ENCODE measurements around the gene FAM222A. TPM values are rescaled to one million over a fixed set of nuclear protein-coding genes. Genes with fewer than 3 reads are reported as not detected.

Gene FAM222A
- total RNA-seq, 2 donors from 2014 or later: 21.6 to 24.4 TPM

- no peak overlapping the region for H3K27ac Mint-ChIP-seq
Observed at GRCh38 chr12:109814600-109815150, 101.0 kb downstream of the FAM222A start.

GRCh38 chr12:109815225-109815624, 101.6 kb downstream of the FAM222A start:
- WGBS, 2 experiments (ENCODE audit: insufficient coverage in 1 of 2, insufficient read length in 1 of 2): 93 to 94% methylated on average over 4 of the region's 4 CpGs
- H3K9me3 Mint-ChIP-seq: no peaks in the 10 kb centered on the region
- H3K27ac ChIP-seq (ENCODE audit: low read depth, low read length): no peak overlapping the region
- peaks cover 8% of the 10 kb centered on the region for H3K36me3 Mint-ChIP-seq (ENCODE audit: low read depth)
- no peak overlapping the region for H3K27ac Mint-ChIP-seq
- no peak for DNase-seq
- peaks cover 4% of the 10 kb centered on the region for H3K36me3 ChIP-seq (ENCODE audit: control insufficient read depth, insufficient read depth, low read length)
- no peaks in the 10 kb centered on the region for H3K4me1 ChIP-seq (ENCODE audit: control insufficient read depth, insufficient read depth, low read length)
- no peak overlapping the region for H3K4me3 ChIP-seq (ENCODE audit: low read length)
- no peak for TF ChIP-seq CTCF (conservative IDR thresholded peaks at IDR 0.05)
- H3K27me3 ChIP-seq (ENCODE audit: control insufficient read depth, insufficient read depth, low read length, poor library complexity, severe bottlenecking): no peaks in the 10 kb centered on the region
- H3K4me1 Mint-ChIP-seq: no peaks in the 10 kb centered on the region
- no peak overlapping the region for H3K9ac ChIP-seq (ENCODE audit: extremely low read depth, low read length, poor library complexity, severe bottlenecking)
- H3K9me3 ChIP-seq (ENCODE audit: control insufficient read depth, low read length): no peaks in the 10 kb centered on the region
- no peak overlapping the region for H3K4me3 Mint-ChIP-seq
- no peaks in the 10 kb centered on the region for H3K27me3 Mint-ChIP-seq (ENCODE audit: insufficient read depth)

More at GRCh38 chr12:109814600-109815150, 101.0 kb downstream of the FAM222A start:
- H3K36me3 Mint-ChIP-seq (ENCODE audit: low read depth): peaks cover 8% of the 10 kb centered on the region
- Histone ChIP-seq H3K27me3 (ENCODE audit: control insufficient read depth, insufficient read depth, low read length, poor library complexity, severe bottlenecking) (no peaks in the 10 kb centered on the region), H3K27ac (ENCODE audit: low read depth, low read length) (no peak overlapping the region), H3K9me3 (ENCODE audit: control insufficient read depth, low read length) (no peaks in the 10 kb centered on the region), H3K4me3 (ENCODE audit: low read length) (no peak overlapping the region), H3K36me3 (ENCODE audit: control insufficient read depth, insufficient read depth, low read length) (peaks cover 4% of the 10 kb centered on the region), H3K9ac (ENCODE audit: extremely low read depth, low read length, poor library complexity, severe bottlenecking) (no peak overlapping the region), H3K4me1 (ENCODE audit: control insufficient read depth, insufficient read depth, low read length) (no peaks in the 10 kb centered on the region)
- no peak overlapping the region for H3K4me3 Mint-ChIP-seq
- WGBS, 2 experiments (ENCODE audit: insufficient coverage in 1 of 2, insufficient read length in 1 of 2): 85 to 86% methylated on average over 15 to 20 of the region's 20 CpGs
- H3K4me1 Mint-ChIP-seq: no peaks in the 10 kb centered on the region
- H3K9me3 Mint-ChIP-seq: no peaks in the 10 kb centered on the region
- no peak for TF ChIP-seq CTCF (conservative IDR thresholded peaks at IDR 0.05)
- DNase-seq: no peak
- H3K27me3 Mint-ChIP-seq (ENCODE audit: insufficient read depth): no peaks in the 10 kb centered on the region

- DNase-seq: no peak
- no peaks in the 10 kb centered on the region for H3K27me3 ChIP-seq (ENCODE audit: control insufficient read depth, insufficient read depth, low read length, poor library complexity, severe bottlenecking)
- Mint-ChIP-seq H3K27me3 (ENCODE audit: insufficient read depth) (no peaks in the 10 kb centered on the region), H3K4me1 (no peaks in the 10 kb centered on the region), H3K36me3 (ENCODE audit: low read depth) (peaks cover 7% of the 10 kb centered on the region), H3K27ac (no peak overlapping the region), H3K9me3 (no peaks in the 10 kb centered on the region), H3K4me3 (no peak overlapping the region)
- H3K4me3 ChIP-seq (ENCODE audit: low read length): no peak overlapping the region
- peaks cover 4% of the 10 kb centered on the region for H3K36me3 ChIP-seq (ENCODE audit: control insufficient read depth, insufficient read depth, low read length)
- no peak overlapping the region for H3K27ac ChIP-seq (ENCODE audit: low read depth, low read length)
- no peak overlapping the region for H3K9ac ChIP-seq (ENCODE audit: extremely low read depth, low read length, poor library complexity, severe bottlenecking)
- TF ChIP-seq CTCF (conservative IDR thresholded peaks at IDR 0.05): no peak
- no peaks in the 10 kb centered on the region for H3K9me3 ChIP-seq (ENCODE audit: control insufficient read depth, low read length)
- H3K4me1 ChIP-seq (ENCODE audit: control insufficient read depth, insufficient read depth, low read length): no peaks in the 10 kb centered on the region
- 87 to 97% methylated on average over 6 to 10 of the region's 10 CpGs for WGBS, 2 experiments (ENCODE audit: insufficient coverage in 1 of 2, insufficient read length in 1 of 2)
Observed at GRCh38 chr12:109815757-109816617, 102.4 kb downstream of the FAM222A start.
